HL-60/S4 (cell line): Measurements from ENCODE around the gene AGPS.

Source experiments
- in situ Hi-C: fragments of 300-500 bp; cut with MboI; formaldehyde crosslinking; loops from 2 replicates; pipeline ENCODE4 v1.14.3; 2022; ENCODE audit warnings: low sequenced_read_pairs

The AGPS gene

DNA sequence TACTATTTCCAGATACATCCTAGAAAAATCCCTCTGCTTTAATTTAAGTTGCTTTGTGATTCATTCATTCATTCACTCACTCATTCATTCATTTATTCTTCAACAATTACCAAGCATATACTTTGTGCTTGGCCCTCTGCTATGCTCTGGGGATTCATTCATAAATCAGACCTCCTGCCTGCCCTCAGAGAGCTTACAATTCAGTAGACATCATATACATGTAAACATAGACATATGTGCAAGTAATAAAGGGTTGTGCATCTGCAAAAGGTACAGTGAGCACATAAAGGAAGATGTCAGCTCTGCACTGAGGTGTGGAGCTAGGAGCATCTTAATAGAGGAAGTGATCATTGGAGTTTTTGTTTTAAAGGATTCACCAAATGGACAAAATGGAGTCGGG is 189.4 kb downstream of the AGPS start:
- in situ Hi-C loops = no loop called here

- in situ Hi-C loops = no loop called here
Observed at GRCh38 chr2:177584030-177584692, 191.6 kb downstream of the AGPS start.

DNA sequence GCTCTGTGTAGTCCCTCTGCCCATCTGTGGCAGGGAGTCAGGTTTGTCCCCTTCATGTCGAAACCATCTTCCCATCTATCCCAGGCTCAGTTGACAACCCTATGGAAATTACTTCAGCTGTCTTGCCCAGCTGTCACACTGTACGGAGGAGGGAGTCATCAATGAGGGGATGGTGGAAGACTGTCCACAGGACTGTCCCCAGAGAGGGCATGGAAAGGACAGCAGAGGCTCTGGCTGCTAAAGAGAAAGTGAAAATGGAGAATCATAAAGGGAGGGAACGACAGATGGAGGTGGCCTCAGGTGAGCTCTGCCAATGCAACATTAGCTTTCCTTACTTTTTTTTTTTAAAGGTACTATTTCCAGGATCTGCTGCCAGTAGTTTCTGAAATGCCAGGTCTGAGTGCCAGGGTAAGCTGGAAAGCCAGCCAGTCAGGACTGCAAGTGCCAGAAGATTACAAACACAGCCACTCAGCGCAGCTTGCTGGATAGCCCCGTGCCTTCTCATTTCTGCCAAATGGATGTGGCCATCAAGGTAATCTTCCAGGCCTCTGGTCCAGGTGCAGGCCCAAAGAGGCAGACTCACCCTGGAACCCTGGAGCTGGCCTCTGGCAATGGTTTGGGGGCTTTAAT is 192.8 kb downstream of the AGPS start:
- in situ Hi-C loops = no loop called here

GRCh38 chr2:177586154-177586553 is 193.6 kb downstream of the AGPS start:
- in situ Hi-C loops = no loop called here

GRCh38 chr2:177587371-177587770 is 194.8 kb downstream of the AGPS start:
- in situ Hi-C loops = no loop called here

DNA sequence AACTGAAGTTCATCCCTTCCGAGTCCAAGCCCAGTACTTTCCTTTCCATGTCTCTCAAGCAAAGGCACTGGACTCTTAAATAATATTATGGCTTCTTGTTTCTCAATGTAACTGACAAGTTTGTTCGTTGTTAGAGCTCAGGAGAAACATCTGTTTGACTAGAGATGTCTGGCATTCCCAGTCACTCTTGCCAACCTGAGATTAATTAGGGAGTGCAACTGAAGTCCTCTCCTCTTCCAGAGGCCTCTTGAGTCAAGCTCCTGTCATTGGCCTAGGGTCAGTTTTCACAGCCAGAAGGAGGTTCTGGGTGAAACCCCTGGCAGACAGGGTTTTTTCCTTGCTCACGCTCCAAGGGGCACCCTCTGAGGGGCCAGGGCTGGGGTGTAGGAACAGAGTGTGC is 196.1 kb downstream of the AGPS start:
- in situ Hi-C loops = no loop called here

GRCh38 chr2:177589186-177589585 is 196.6 kb downstream of the AGPS start:
- in situ Hi-C loops = no loop called here

DNA sequence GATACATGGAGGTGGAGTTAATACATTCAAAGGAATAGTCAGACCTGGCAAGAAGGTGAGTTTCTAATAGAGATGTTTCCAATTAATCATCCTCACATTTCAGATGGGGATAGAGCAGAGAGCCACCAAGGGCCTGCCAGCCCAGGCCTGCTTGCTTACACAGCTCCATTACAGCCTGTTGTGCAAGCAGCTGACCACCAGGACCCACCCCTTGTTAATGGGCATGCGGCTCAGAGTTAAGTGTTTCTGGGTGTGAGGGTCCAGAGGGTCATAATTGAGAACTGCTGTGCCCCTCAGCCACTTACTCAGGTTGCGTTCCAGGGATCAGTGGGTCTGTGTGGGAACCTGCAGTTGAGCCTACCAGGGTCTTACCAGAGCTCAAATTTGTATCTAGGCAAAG is 199.8 kb downstream of the AGPS start:
- in situ Hi-C loops = no loop called here

DNA sequence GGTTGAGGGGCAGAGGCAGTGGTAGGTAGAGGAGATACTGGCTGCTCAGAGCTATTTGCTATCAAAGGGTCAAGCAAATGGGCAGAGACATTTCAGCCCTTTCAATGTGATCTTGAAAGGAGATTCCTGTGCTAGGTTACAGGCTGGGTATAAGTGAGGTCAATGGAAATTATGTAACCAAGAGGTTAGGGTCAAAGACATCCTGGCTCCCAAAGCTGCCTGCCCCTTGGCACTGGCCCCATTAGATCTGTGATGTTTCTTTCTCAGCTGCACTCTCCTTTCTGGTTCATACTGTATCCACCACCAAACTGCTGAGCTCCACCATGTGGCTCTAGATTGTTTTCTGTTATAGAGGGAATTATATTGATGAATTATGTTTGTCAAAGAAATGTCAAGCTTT is 200.4 kb downstream of the AGPS start:
- in situ Hi-C loops = no loop called here

- in situ Hi-C loops = no loop called here
Observed at GRCh38 chr2:177593402-177593801, 200.8 kb downstream of the AGPS start.
